Measurements from ENCODE around the gene MRPS26. TPM values are rescaled to one million over a fixed set of nuclear protein-coding genes. Genes with fewer than 3 reads are reported as not detected.

The MRPS26 gene
- total RNA-seq, 1 experiment from 2014 or later = 84.3 TPM

DNA sequence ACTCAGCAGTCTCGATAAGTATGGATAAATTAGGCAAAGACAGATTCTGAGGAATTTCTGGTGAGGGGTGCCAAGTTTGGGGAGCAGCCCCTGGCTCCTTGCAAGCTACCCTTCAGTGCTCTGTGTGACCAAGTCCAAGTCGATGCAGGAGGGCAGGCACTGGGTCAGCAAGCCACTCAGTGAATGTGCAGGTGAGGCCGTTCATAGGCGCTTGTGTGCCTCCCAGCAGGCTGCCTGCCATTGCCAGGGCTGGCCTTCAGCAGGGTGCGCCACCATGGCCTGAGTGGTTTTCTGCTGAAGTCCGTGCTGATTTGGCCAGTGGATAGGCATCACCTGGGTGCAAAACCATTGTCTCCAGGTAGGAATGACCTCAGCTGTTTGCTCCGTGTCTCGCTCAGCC, 5.8 kb upstream of the MRPS26 start:
- Histone ChIP-seq H2AFZ (ENCODE audit: low read depth, low read length, poor library complexity, severe bottlenecking) (no peak overlapping the region), H3K4me1 (ENCODE audit: control insufficient read depth in 1 of 2, insufficient read depth in 2 of 2, low read length in 2 of 2) (peaks cover 4 to 12% of the 10 kb centered on the region in 2 experiments; a peak in 3 of 4 replicates), H3K4me2 (ENCODE audit: low read length) (no peak overlapping the region), H3K4me3 (replicated peaks in 1 of 2; ENCODE audit: low read depth in 1 of 2, low read length in 2 of 2) (no peak overlapping the region), H3K36me3 (ENCODE audit: control insufficient read depth in 1 of 2, insufficient read depth in 2 of 2, low read length in 2 of 2) (peaks cover 3 to 11% of the 10 kb centered on the region in 2 experiments; a peak in 3 of 4 replicates), H3K79me2 (ENCODE audit: insufficient read depth, low read length) (no peaks in the 10 kb centered on the region), H3K27me3 (ENCODE audit: insufficient read depth, low read length) (no peaks in the 10 kb centered on the region), H3K9me2 (ENCODE audit: insufficient read depth) (no peaks in the 10 kb centered on the region), H4K20me1 (ENCODE audit: insufficient read depth) (no peaks in the 10 kb centered on the region), H3K9ac (ENCODE audit: low read length) (no peak overlapping the region), H3K27ac (ENCODE audit: low read depth, low read length) (no peak overlapping the region), H3K9me3 (ENCODE audit: control insufficient read depth in 1 of 2, insufficient read depth in 1 of 2, low read depth in 1 of 2, low read length in 2 of 2) (no peaks in the 10 kb centered on the region)
- POLR2A ChIA-PET = no interaction called here
- CTCF ChIA-PET = no interaction called here
- no TSS peak for BruUV-seq (replicated peaks)
- no peak for TF ChIP-seq TCF7L2 (IDR thresholded peaks at IDR 0.05; ENCODE audit: borderline replicate concordance, extremely low read depth, insufficient read depth, insufficient read length)
- no peak for TF ChIP-seq POLR2A (IDR thresholded peaks at IDR 0.05; ENCODE audit: borderline replicate concordance, extremely low read depth, insufficient read depth, insufficient read length)
- TF ChIP-seq YY1 (IDR thresholded peaks at IDR 0.05; ENCODE audit: extremely low read depth, insufficient replicate concordance, low read depth, low read length) = no peak
- no peak for TF ChIP-seq EZH2phosphoT487 (IDR thresholded peaks at IDR 0.05; ENCODE audit: borderline replicate concordance)
- TF ChIP-seq REST (IDR thresholded peaks at IDR 0.05; ENCODE audit: low read depth) = no peak
- no peak for TF ChIP-seq EGR1 (IDR thresholded peaks at IDR 0.05; ENCODE audit: low read depth)
- no peak for TF ChIP-seq ELF1 (IDR thresholded peaks at IDR 0.05; ENCODE audit: borderline replicate concordance, low read depth)
- TF ChIP-seq ATF3 (IDR thresholded peaks at IDR 0.05) = no peak
- no peak for TF ChIP-seq RAD21 (IDR thresholded peaks at IDR 0.05; ENCODE audit: low read depth)
- no peak for TF ChIP-seq SIN3A (IDR thresholded peaks at IDR 0.05; ENCODE audit: low read depth)
- no peak for TF ChIP-seq EZH2 (IDR thresholded peaks at IDR 0.05)
- no peak for TF ChIP-seq SP1 (IDR thresholded peaks at IDR 0.05; ENCODE audit: low read depth)
- RAD21 ChIA-PET (ENCODE audit: low non-redundant PET in 1 of 2, low total read pairs in 2 of 2, uncharacterized antibody in 2 of 2, unreplicated experiment in 2 of 2) = no interaction called here
- intact Hi-C loops (cut with micrococcal nuclease) = no loop called here
- no peak for ATAC-seq
- DNase-seq (ENCODE audit: low read depth, low spot score) = no peak

Measured in HCT116 (cell line).